T-helper 9 cell (primary cell): ENCODE data around the gene THSD1.
A peak's percentile ranks its signal among the peaks of the same experiment; 100 is the strongest.
"Not testable (repeated sequence)": the region's sequence is repeated elsewhere in the genome, so short reads cannot be mapped to it uniquely, and the experiment has no call there.

ENCODE experiments used
- DNase-seq: peaks from one replicate; pipeline ENCODE4 v3.0.0-alpha.2; 2020
- total RNA-seq, 2 donors: gene quantifications; one replicate each; lab custom pipeline; 2026; lab: John Stamatoyannopoulos, UW

The THSD1 gene
- total RNA-seq = 0.24 to 1.0 reads per million in 2 donors

- DNase-seq = peak; percentile 4
Observed at GRCh38 chr13:52405767-52406494, at the start of gene THSD1. Gene THSD1 (minus strand): TSS chr13:52406172. CDS start chr13:52402600, 3,572 bp downstream.

GRCh38 chr13:52455677-52456041, 49.7 kb upstream of the THSD1 start:
- DNase-seq = peak; percentile 74

GRCh38 chr13:52454820-52455676, 49.1 kb upstream of the THSD1 start, which contains the start of gene CKAP2:
Gene CKAP2 (plus strand): TSS chr13:52455478. CDS start chr13:52455557, 79 bp downstream.
- DNase-seq = peak; percentile 87

- no peak for DNase-seq
Observed at GRCh38 chr13:52454459-52454819, 48.5 kb upstream of the THSD1 start.

GRCh38 chr13:52452470-52452869, 46.5 kb upstream of the THSD1 start:
- DNase-seq = no peak

- DNase-seq = no peak
Observed at GRCh38 chr13:52451135-52451804, 45.3 kb upstream of the THSD1 start.

GRCh38 chr13:52450793-52451116, 44.8 kb upstream of the THSD1 start:
- DNase-seq = no peak

- DNase-seq = peak; percentile 97
Observed at GRCh38 chr13:52450012-52450792, 44.2 kb upstream of the THSD1 start, which contains the start of gene VPS36. Gene VPS36 (minus strand): TSS chr13:52450634. CDS start chr13:52450594, 40 bp downstream.

GRCh38 chr13:52449331-52450011, 43.5 kb upstream of the THSD1 start:
- no peak for DNase-seq

GRCh38 chr13:52447815-52448552, 42.0 kb upstream of the THSD1 start:
- DNase-seq = no peak

GRCh38 chr13:52447354-52447753, 41.4 kb upstream of the THSD1 start:
- DNase-seq = no peak

- no peak for DNase-seq
Observed at GRCh38 chr13:52446265-52446664, 40.3 kb upstream of the THSD1 start.

GRCh38 chr13:52432456-52432855, 26.5 kb upstream of the THSD1 start:
- DNase-seq = no peak

GRCh38 chr13:52428295-52428694, 22.3 kb upstream of the THSD1 start:
- no peak for DNase-seq

- DNase-seq = no peak
Observed at GRCh38 chr13:52421216-52421615, 15.2 kb upstream of the THSD1 start.

GRCh38 chr13:52419080-52419479, 13.1 kb upstream of the THSD1 start:
- no peak for DNase-seq

- no peak for DNase-seq
Observed at GRCh38 chr13:52414963-52415362, 9.0 kb upstream of the THSD1 start.

GRCh38 chr13:52414051-52414450, 8.1 kb upstream of the THSD1 start:
- DNase-seq = no peak

- no peak for DNase-seq
Observed at GRCh38 chr13:52412128-52412527, 6.2 kb upstream of the THSD1 start.

GRCh38 chr13:52411629-52412028, 5.7 kb upstream of the THSD1 start:
- DNase-seq = no peak

- DNase-seq = not testable (repeated sequence)
Observed at GRCh38 chr13:52408071-52408658, 2.2 kb upstream of the THSD1 start.
